ENCODE data around the gene FOXD2. TPM values are rescaled to one million over a fixed set of nuclear protein-coding genes. Genes with fewer than 3 reads are reported as not detected.

FOXD2 gene
- total and polyA plus RNA-seq, 2 of the 4 experiments (the other 2 are of a cell fraction), result under 0.01 to 0.03 TPM

GRCh38 chr1:47403321-47403910 lies 34.4 kb upstream of the FOXD2 start:
- Histone ChIP-seq H3K4ac (ENCODE audit: low read depth, low read length) (no peak overlapping the region), H2BK15ac (ENCODE audit: low read depth, low read length) (no peak overlapping the region), H2BK120ac (ENCODE audit: low read depth, low read length) (no peak overlapping the region), H3K9me1 (ENCODE audit: insufficient read depth, low read length) (no peaks in the 10 kb centered on the region), H2AFZ (replicated peaks; ENCODE audit: low read length, poor library complexity) (no peak overlapping the region), H2BK20ac (ENCODE audit: low read depth, low read length) (no peak overlapping the region), H3K23ac (ENCODE audit: low read depth, low read length) (no peak overlapping the region), H4K20me1 (ENCODE audit: insufficient read depth, low read length) (no peaks in the 10 kb centered on the region), H3K9me3 (ENCODE audit: control insufficient read depth, insufficient read depth, low read length) (no peaks in the 10 kb centered on the region), H3K27me3 (ENCODE audit: control insufficient read depth, insufficient read depth, low read length) (peaks cover 30% of the 10 kb centered on the region), H3K79me1 (ENCODE audit: low read depth in 1 of 2, low read length in 2 of 2) (no peaks in the 10 kb centered on the region), H3K4me2 (ENCODE audit: low read depth, low read length) (no peak overlapping the region), H2AK5ac (ENCODE audit: low read depth, low read length) (no peak overlapping the region), H2AK9ac (replicated peaks; ENCODE audit: low read depth, low read length, poor library complexity) (no peak overlapping the region), H3K14ac (replicated peaks; ENCODE audit: low read depth, low read length) (no peak overlapping the region), H3K27ac (ENCODE audit: insufficient read depth, low read length) (no peak overlapping the region), H3K56ac (ENCODE audit: extremely low read depth, insufficient read depth, low read length) (no peak overlapping the region), H3K9ac (ENCODE audit: low read depth, low read length) (no peak overlapping the region), H2BK5ac (ENCODE audit: low read depth, low read length, poor library complexity, severe bottlenecking) (no peak overlapping the region), H4K5ac (ENCODE audit: low read depth, low read length) (no peak overlapping the region), H3K4me3 (ENCODE audit: insufficient read depth, low read depth, low read length) (no peak overlapping the region), H3K4me1 (ENCODE audit: control insufficient read depth, insufficient read depth, low read length) (0 out of 2 replicates have a peak, but pooled peaks cover 2% of the 10 kb centered on the region), H3K36me3 (ENCODE audit: control insufficient read depth, insufficient read depth, low read length) (no peaks in the 10 kb centered on the region), H4K91ac (ENCODE audit: insufficient read depth, low read depth, low read length) (no peak overlapping the region), H4K8ac (ENCODE audit: low read depth in 2 of 2, low read length in 2 of 2) (no peak overlapping the region), H3K18ac (ENCODE audit: low read depth, low read length) (no peak overlapping the region)
- BruUV-seq (replicated peaks), result no TSS peak
- dilution Hi-C loops (cut with HindIII; ENCODE audit: low sequenced_read_pairs, unreplicated experiment), result no loop called here
- DNase-seq (no peak), ATAC-seq (ENCODE audit: low read depth) (no peak)
- intact Hi-C loops (cut with micrococcal nuclease), result no loop called here
- POLR2A ChIA-PET (ENCODE audit: unreplicated experiment), result no interaction called here
- no CpG with 5 or more reads among the region's 4 CpGs for WGBS, 2 experiments (ENCODE audit: extremely low coverage in 2 of 2, insufficient read length in 1 of 2)
- in situ Hi-C loops (cut with MboI; ENCODE audit: low sequenced_read_pairs), result no loop called here
- CTCF ChIA-PET, result no interaction called here
- TF ChIP-seq CHD1 (IDR thresholded peaks at IDR 0.05; ENCODE audit: low read depth, low read length) (no peak), RCOR1 (IDR thresholded peaks at IDR 0.05; ENCODE audit: insufficient replicate concordance, low read length) (no peak), BHLHE40 (IDR thresholded peaks at IDR 0.05; ENCODE audit: low read depth, low read length) (no peak), POLR2A (IDR thresholded peaks at IDR 0.05; ENCODE audit: low read depth, low read length) (no peak), USF2 (IDR thresholded peaks at IDR 0.05; ENCODE audit: low read depth, low read length) (no peak), ELK1 (IDR thresholded peaks at IDR 0.05; ENCODE audit: borderline replicate concordance, low read depth, low read length) (no peak), SMC3 (IDR thresholded peaks at IDR 0.05; ENCODE audit: low read depth, low read length) (no peak), CEBPB (IDR thresholded peaks at IDR 0.05; ENCODE audit: low read depth, low read length) (no peak), MAFK (IDR thresholded peaks at IDR 0.05; ENCODE audit: low read depth, low read length) (no peak), FOS (IDR thresholded peaks at IDR 0.05; ENCODE audit: low read depth, low read length) (no peak), NFE2L2 (IDR thresholded peaks at IDR 0.05; ENCODE audit: low read depth, low read length) (no peak), RFX5 (IDR thresholded peaks at IDR 0.05; ENCODE audit: low read depth, low read length) (no peak), CTCF (conservative IDR thresholded peaks at IDR 0.05; ENCODE audit: low read depth, low read length) (no peak)

Data from IMR-90 (cell line).